ENCODE data around the gene ANKK1. TPM values are rescaled to one million over a fixed set of nuclear protein-coding genes. Genes with fewer than 3 reads are reported as not detected.

The ANKK1 gene
- total and polyA plus RNA-seq, 10 of the 15 experiments (the other 5 are each of a cell fraction or from before 2014, with no cell fraction given), result not detected

GRCh38 chr11:113394919-113395318 is 7.3 kb downstream of the ANKK1 start (continued):
- no peak for TF ChIP-seq CEBPZ (IDR thresholded peaks at IDR 0.05; ENCODE audit: low read depth, low read length)
- TF ChIP-seq TCF7 (IDR thresholded peaks at IDR 0.05; ENCODE audit: borderline replicate concordance), result no peak
- no peak for TF ChIP-seq DPF2 (IDR thresholded peaks at IDR 0.05)
- TF ChIP-seq SMAD1 (IDR thresholded peaks at IDR 0.05; ENCODE audit: low read depth, partially characterized antibody), result no peak
- no peak for TF ChIP-seq TAF1 (IDR thresholded peaks at IDR 0.05; ENCODE audit: borderline replicate concordance, low read depth, low read length)
- no peak for TF ChIP-seq KDM1A (IDR thresholded peaks at IDR 0.05; ENCODE audit: borderline replicate concordance)

- no peak overlapping the region for H3K27ac ChIP-seq (ENCODE audit: control insufficient read depth, insufficient read depth)
- DNase-seq (ENCODE audit: low read depth, low spot score) (no peak), FAIRE-seq (no peak), ATAC-seq (no peak)
- no peak overlapping the region for H2AFZ ChIP-seq (ENCODE audit: control insufficient read depth, low read depth, low read length)
- RAD21 ChIA-PET (ENCODE audit: unreplicated experiment), result no interaction called here
- CTCF ChIA-PET, result interaction anchor here (0.6 to 1.2 kb wide), 2 partner anchors 11 to 349 kb away, joined by 3 to 4 read pairs; no protein-coding TSS in a partner anchor
- TF ChIP-seq HCFC1 (IDR thresholded peaks at IDR 0.05; ENCODE audit: low read length) (no peak), MXI1 (IDR thresholded peaks at IDR 0.05; ENCODE audit: low read depth, low read length) (no peak), BCL3 (IDR thresholded peaks at IDR 0.05; ENCODE audit: borderline replicate concordance, insufficient read depth, low read depth, low read length, poor library complexity, severe bottlenecking) (no peak)
- peaks cover 0 to 2% of the 10 kb centered on the region in 2 experiments; a peak in 2 of 4 replicates for H3K27me3 ChIP-seq (replicated peaks in 1 of 2; ENCODE audit: control insufficient read depth in 2 of 2, insufficient read depth in 2 of 2, low read length in 1 of 2)
- SMC1A ChIA-PET (ENCODE audit: uncharacterized antibody, unreplicated experiment), result no interaction called here
- H4K20me1 ChIP-seq (ENCODE audit: control insufficient read depth, insufficient read depth), result no peaks in the 10 kb centered on the region
- H3K79me2 ChIP-seq (ENCODE audit: control insufficient read depth, insufficient read depth, low read length), result no peaks in the 10 kb centered on the region
- 47% methylated on average over 8 of the region's 9 CpGs for WGBS (ENCODE audit: insufficient coverage, insufficient replicate concordance, low lambda C conversion rate, missing lambda C conversion rate)
- no peak overlapping the region for H3K4me2 ChIP-seq (ENCODE audit: control insufficient read depth, insufficient read depth)
- H3K9me3 ChIP-seq (replicated peaks; ENCODE audit: control insufficient read depth, insufficient read depth, low read length), result no peaks in the 10 kb centered on the region
- H3K9ac ChIP-seq (ENCODE audit: control insufficient read depth, insufficient read depth, low read length), result no peak overlapping the region
- no TSS peak for BruUV-seq (replicated peaks)
- H3K4me1 ChIP-seq (ENCODE audit: control insufficient read depth, insufficient read depth, low read length), result no peaks in the 10 kb centered on the region
- POLR2A ChIA-PET, result no interaction called here
- intact Hi-C loops (cut with micrococcal nuclease; ENCODE audit: unreplicated experiment), result no loop called here
- in situ Hi-C loops (cut with MboI), result no loop called here
- H3K4me3 ChIP-seq, result no peak overlapping the region
- H3K36me3 ChIP-seq (ENCODE audit: control insufficient read depth in 2 of 2, insufficient read depth in 2 of 2, low read length in 1 of 2), result no peaks in the 10 kb centered on the region
These were observed 8.3 kb downstream of the ANKK1 start for GRCh38 chr11:113395782-113396336.

Data from GM12878 (cell line).